HG03060 (cell line): ENCODE measurements around the gene EPHA8.

Experiments used
- ATAC-seq: cut with Tn5 transposase; IDR thresholded peaks from one replicate; pipeline ENCODE4 v1.9.1; 2021; ENCODE audit warnings: low read depth, moderate number of reproducible peaks; ENCODE audit not compliant: unreplicated experiment

The EPHA8 gene

DNA sequence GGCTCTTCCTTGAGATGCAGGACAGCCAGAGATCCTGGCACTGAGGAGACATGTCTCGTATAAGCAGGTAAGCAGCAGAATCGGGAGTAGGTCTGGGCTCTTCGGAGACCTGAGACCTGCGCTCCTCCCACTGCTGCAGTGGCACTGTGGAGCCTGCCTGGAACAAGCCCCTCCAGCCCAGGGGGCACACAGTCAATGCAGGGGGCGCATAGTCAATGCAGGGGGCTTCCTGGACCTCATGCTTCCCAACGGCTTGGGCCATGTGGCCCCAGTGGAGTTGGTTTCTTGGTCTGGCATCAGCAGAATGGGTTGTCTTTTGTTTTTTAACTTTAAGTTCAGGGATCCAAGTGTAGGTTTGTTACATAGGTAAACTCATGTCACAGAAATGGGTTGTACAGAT, 27.9 kb upstream of the EPHA8 start:
- ATAC-seq: no peak

DNA sequence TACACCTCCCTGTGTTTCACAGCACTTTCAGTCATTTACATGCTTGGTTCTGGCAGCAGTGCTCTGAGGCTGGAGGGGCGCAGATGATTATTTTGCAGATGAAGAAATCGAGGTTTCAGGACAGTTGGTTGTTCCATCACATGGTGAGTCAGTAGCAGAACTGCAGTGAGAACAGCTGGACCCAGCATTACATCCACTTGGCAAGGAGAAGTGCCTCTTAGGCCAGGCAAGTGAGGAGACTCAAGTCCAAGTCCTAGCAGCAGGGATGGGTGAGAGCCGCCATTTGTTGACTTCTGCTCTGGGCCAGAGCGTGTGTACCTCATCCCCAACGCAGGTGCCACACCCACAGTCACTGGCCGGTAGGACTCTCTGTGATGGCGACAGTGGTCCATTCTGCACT, 26.8 kb upstream of the EPHA8 start:
- ATAC-seq: no peak

DNA sequence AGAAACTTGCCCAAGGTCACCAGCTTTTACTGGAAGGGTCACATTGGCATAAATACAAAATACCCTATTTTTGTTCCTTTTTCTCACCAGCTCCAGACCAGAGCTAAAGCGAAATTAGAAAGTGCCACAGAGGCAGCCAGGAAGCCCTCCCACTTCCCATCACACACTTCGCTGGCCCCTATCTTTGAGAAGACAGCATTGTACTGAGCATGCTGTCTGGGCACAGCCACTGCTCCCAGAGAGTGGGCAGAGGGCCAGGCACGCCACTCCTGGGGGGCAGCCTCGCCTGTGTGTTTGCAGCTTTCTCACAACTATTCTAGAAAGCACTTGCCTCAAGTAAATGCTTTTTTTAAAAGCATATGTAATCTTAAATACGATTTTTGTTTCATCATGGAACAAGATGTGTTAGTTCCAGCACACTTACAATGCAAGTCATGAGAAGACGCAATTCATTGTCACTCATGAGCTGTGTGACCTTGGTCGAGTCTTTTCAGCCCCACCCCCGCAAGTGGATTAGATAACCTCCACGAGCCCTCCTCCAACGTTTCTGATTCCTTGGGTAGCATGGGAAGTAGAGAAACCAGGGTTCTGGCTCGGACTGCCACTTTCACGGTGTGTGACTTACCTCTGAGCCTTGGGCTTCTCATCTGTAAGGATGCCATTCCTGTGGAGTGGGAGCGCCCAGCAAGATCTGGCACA, 25.7 kb upstream of the EPHA8 start:
- no peak for ATAC-seq

DNA sequence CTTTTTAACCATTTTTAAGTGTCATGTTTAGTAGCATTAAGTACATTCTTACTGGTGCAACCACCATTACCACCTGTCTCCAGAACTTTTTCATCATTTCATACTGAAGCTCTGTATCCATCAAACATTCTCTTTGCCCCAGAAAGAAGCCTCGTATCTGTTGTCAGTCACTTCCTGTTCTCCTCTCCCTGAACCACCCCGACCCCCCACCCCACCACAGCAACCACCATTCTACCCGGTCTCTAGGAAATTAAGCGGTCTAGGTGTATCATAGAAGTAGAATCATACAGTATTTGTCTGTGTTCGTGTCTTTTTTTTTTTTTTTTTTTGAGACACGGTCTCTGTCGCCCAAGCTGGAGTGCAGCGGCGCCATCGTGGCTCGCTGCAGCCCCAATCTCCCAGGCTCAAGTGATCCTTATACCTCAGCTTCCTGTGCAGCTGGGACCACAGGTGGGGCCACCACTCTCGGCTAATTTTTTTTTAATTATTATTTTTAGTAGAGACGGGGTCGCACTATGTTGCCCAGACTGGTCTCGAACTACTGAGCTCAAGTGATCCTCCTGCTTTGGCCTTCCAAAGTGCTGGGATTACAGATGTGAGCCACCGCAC, 23.7 kb upstream of the EPHA8 start:
- ATAC-seq: no peak

DNA sequence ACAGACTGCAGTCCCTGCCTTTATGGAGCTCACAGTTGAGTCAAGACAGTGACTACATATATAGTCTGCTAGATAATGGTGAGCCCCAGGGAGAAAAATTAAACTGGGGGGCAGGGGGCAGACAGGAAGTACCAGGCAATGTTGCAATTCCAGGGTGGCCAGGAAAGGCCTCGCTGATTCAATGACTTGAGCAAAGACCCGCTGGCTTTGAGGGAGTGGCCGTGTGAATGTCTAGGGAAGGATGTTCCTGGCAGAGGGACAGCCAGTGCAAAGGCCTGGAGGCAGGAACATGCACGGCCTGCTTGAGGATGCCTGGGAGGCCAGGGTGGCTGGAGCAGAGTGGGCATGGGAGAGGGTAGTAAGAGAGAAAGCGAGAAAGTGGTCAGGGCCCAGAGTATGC, 23.0 kb upstream of the EPHA8 start:
- no peak for ATAC-seq

DNA sequence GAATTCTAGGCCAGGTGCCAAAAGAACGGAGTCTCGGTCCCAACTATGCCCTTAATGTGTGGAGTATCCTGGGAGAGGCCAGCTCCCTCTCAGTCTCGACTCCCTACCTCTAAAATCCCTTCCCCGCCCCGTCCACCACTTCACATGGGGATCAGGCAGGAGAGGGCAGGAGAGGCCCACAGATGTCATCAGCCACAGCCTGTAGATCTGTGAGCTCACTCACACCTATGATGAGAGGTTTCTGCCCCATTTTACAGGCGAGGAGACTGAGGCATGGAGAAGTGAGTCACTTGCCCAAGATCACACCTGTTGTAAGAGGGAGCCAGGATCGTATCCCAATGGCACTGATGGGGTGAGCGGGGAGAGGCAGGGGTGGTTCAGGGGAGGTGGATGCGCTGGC, 20.4 kb upstream of the EPHA8 start:
- no peak for ATAC-seq

DNA sequence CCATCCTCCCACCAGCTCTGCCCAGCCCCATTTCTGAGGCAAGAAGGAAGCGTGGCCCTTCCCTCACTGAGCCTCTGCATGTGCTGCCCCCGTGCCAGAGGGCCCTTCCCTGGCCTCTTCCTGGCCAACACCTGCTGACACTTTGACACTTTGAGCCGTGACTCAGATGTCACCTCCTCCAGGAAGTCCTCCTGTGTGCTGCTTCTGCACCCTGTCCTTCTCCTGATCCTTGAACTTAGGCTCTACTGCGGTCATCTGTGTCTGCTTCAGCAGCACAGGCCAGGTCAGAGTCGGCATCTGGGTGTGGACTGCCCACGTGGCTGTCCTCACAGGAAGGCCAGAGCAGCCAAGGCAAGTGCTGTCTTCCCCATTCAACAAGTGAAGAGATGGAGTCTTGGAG, 19.6 kb upstream of the EPHA8 start:
- no peak for ATAC-seq

DNA sequence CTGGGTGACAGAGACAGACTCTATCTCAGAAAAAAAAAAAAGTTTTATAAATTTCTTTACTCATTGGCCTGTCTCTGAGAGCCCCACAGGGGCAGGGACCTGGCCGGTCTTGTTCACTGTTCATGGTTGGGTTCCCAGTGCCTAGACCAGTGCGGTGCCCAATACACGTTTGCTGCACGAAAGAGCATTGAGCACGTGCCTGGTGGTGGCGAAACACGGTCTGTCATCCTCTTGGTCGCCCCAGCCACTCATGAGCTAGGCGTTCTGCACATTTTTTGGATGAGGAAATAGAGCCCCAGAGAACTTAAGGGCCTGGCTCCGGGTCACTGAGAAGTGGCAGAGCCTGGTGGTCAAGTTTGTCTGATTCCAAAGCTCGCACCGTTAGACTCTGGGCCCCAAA, 18.7 kb upstream of the EPHA8 start:
- no peak for ATAC-seq

DNA sequence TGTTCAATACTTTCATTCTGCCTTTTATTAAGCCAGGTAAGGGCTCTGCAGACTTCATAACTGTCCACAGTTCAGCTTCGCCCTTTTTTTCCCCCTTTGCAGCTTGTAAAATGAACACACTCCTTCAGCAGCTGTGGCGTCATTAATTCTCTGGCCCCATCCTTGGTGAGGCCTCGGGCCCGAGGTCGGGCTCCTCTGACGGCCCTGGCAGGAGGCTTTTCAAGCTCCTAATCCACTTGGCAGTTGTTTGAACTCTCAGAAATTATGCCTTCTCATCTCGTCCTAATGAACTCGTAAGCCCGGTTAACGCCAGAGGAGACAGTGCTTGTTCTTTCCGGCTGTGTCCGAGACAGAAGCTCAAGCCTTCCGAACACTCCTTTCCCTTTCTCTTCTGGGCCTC, 18.1 kb upstream of the EPHA8 start:
- ATAC-seq: no peak

DNA sequence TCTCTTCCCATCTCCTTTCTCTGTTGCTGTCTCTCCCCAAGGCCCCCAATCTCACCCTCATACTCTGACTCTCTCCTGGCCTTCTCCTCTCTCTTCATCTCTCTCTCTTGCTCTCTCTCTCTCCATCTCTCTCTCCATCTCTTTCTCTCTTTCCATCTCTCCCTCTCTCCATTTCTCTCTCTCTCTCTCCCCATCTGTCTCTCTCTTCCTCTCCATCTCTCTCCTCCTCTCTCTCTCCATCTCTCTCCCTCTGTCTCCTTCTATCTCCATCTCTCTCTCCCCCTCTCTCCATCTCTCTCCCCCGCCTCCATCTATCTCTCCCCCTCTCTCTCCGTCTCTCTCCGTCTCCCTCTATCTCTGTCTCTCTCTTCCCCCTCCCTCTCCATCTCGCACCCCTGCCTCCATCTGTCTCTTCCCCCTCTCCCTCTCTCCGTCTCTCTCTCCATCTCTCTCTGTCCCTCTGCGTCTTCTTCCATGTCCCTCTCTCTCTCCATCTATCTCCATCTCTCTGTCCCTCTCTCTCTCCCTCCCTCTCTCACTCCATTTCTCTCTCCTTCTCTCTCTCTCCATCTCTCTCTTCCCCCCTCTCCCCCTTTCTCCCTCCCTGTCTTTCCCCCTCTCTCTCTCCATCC, 16.0 kb upstream of the EPHA8 start:
- no peak for ATAC-seq

DNA sequence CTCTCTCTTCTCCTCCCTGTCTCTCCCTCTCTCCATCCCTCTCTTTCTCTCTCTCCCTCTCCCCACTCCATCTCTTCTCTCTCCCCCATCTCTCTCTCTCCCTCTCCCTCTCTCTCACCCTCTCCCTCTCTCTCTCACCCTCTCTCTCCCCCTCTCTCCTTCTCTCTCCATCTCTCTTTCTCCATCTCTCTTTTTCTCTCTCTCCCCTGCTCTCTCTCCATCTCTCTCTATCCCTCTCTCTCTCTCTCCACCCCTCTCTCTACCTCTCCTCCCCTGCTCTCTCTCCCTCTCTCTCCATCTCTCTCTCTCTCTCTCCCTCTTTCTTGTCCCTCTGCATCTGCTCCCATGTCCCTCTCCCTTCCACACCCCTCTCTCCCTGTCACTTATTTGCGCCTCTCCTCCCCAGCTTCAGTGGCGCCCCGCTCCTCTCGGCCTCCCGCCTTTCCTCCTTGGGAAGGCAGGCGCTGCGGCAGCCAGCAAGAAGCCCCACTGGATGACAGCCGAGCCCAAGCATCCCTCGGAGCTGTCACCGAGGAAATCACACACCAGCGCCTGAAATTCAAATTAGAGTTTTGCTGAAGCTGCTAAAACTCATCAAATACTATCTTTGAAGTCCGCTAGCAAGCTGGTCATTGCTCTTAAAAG, 15.3 kb upstream of the EPHA8 start:
- ATAC-seq: no peak

DNA sequence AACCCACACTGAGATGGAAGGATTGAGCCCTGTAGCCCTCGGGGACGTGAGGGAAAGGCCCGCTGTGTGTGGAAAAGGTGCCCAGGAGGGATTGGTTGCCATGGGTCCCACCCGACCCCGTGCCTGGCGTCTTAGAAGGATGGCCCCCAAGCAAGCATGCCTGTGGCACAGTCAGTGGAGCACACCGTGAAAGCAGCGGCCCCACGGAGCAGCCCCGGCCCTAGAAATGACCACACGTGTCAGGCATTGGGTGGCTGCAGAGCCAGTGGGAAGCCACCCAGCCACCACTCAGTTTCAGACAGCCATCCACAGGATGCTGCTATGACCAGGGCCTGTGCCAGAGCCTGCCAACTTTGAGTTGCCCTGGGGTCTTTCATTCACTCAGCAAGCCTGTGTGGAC, 13.3 kb upstream of the EPHA8 start:
- no peak for ATAC-seq

DNA sequence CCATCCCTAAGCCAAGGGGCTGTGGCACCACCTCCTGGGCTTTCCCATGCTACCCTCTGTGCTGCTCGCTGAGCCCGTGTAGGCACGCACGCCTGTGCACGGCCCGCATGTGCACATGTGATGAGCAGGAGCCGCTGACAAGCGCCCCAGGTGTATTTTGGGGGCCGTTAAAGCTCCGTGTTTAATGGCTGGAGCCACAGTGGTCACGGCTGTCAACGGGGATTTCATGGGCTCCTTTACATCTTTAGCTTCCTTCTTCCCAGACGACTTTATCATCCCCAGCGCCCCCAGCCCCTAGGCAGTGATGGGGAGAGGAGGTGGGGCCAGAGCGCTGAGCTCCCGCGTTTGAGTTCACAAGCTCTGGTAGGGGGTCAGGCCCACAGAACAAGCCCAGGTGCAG, 11.7 kb upstream of the EPHA8 start:
- no peak for ATAC-seq

DNA sequence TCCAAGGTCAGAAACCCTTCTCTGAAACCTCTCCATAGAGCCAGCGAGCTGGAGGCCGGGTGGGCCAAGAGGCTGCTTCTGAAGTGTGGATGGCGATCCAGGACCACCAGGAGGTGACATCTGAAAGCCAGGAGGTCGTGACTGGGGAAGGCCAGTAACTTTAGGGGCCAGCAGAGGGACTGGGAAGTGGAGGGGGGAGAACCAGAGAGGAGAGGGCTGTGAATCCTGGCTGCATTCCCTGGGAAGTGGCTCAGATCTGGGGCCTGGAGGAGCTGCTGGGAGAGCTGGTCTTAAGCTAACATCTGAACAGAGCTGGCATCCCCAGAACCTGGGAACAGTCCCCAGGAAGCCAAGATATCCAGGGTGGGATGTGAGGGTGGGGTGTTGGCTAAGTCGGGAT, 11.3 kb upstream of the EPHA8 start:
- no peak for ATAC-seq

DNA sequence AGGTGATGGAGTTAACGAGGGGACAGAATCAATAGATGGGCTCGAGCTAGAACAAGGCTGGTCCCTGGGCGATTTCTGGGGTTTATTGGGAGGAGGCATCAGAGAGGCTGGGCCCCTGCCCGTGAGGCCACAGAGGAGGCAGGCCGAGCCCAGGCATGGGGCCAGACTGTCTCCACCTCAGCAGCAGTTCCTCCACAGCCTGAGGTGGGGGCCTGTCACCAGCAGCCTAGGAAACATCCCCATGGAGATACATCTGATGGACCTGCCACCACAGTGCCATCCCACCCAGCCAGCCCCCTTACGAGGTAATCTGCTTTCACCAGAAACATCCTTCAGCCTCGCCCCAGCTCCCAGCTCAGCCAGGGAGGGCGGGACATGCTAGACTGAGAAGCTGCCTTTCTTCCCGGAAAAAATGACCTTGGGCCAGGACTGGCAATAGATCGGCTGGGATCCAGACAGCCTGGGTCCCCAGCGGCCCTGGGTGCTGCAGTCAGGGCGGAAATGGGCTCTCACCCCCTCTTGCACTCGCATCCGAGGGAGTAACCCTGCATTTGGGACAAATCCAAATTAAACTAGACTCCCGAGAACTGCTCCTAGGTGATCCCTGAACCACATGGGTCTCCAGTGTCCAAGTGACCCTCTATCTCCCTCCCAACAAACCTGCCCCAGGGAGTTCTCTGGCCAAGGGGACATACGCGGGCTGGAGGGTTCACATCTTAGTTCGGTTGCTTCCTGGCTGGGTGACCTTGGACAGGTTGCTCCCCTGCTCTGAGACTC, 10.0 kb upstream of the EPHA8 start:
- ATAC-seq: no peak

DNA sequence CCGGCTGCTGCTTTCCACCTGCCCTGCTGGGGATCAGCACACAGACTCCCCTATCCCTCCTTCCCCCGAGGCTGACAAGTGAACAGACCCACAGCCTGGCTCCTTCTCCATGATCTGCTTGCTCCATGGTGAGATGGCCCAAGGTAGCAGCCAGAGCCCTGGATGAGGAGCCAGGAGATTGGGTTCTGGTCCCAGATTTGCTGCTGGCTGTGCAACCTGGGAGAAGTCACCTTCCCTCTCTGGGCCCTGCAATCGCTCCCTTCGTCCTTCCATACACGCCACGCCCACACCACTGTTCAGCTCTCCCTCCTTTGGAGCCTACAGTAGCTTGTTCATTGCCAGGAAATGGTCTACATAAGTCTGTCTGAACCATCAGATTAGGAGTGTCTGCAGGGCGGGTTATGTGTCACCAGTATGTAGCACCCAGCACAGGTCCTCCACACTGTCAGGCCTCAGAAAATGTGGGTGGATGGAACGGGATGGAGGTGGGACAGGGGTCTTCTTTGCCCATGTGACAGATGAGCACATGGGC, 9.2 kb upstream of the EPHA8 start:
- no peak for ATAC-seq

DNA sequence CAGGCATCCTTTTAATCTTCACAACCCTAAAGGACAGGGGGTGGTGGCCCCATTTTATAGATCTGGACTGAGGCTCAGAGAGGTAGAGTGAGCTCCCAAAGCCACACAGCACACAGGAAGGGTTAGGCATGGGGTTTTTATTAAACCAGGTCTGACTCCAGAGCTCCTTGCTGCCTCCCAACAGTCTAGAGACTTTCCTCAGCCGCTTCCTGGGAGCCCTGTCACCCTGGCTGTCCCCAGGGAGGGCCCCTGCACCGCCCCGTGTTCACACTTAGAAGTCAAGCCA, 8.0 kb upstream of the EPHA8 start:
- no peak for ATAC-seq

DNA sequence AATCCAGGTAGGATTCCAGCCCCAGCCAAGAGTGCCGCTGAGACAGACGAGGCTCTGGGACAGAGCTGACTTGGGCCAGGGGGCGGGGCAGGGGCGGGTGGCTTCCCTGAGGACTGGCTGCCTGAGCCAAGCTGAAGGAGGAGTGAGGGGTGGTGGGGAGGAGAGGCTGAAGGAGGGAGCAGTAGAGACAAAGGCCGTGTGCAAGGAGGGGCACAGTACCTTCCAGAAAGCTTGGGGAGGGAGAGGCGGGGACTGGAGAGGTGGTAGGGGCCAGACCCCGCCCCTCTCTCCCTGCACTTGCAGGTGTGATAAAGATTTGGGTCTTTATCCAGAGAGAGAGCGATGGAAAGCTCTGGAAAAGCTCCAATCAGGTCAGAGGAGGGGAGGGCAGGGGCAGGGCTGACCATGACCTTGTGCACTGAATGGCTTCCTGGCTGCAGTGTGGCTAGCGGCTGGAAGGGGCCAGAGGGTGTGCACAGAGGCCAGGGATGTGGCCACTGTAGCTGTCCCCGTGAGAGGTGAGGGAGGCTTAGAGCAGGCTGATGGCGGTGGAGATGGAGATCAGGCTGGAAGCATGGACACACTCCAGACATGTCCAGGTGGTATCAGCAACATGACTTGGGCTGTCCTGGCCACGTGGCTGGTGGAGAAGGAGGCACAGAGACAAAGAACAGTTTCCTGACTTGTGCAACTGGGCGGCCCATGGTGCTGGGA, 6.7 kb upstream of the EPHA8 start:
- ATAC-seq: no peak

DNA sequence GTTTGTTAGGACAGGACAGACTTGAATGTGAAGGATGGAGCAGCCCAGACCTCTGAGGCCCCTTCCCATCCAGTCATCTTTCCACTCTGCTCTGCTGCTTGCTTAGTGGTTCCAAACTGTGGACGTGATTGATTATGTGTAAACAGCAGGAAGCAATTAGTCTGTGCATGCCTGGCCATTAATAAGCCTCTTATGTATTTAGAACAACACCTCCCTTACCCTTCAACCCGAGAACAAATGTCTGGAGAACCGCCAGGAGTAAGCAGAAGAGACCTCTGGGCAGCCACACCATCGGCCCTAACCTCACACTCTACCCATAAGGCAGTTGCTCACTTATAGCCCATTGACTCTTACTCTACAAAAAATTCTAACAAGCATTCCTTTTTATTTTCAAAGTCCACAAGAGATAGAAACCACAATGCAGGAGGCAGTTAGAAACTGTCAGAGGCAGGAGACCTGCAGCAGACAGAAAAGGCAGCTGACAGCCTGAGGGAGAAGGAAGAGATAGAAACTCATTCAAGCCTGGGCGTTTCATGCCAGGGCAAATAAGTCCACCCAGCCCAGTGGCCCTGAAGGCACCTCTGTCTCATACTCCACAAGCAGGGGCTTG, 5.8 kb upstream of the EPHA8 start:
- no peak for ATAC-seq
